Measurements from ENCODE around the gene ITLN1.
"Not testable (repeated sequence)": the region's sequence is repeated elsewhere in the genome, so short reads cannot be mapped to it uniquely, and the experiment has no call there.

DNA sequence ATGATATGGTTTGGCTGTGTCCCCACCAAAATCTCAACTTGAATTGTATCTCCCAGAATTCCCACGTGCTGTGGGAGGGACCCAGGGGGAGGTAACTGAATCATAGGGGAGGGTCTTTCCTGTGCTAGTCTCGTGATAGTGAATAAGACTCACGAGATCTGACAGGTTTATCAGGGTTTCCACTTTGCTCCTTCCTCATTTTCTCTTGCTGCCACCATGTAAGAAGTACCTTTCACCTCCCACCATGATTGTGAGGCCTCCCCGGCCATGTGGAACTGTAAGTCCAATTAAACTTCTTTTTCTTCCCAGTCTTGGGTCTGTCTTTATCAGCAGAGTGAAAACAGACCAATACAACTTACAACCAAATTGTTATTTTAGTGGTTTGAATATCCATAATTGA lies 17.3 kb downstream of the ITLN1 start:
- TF ChIP-seq, protein P1, sequence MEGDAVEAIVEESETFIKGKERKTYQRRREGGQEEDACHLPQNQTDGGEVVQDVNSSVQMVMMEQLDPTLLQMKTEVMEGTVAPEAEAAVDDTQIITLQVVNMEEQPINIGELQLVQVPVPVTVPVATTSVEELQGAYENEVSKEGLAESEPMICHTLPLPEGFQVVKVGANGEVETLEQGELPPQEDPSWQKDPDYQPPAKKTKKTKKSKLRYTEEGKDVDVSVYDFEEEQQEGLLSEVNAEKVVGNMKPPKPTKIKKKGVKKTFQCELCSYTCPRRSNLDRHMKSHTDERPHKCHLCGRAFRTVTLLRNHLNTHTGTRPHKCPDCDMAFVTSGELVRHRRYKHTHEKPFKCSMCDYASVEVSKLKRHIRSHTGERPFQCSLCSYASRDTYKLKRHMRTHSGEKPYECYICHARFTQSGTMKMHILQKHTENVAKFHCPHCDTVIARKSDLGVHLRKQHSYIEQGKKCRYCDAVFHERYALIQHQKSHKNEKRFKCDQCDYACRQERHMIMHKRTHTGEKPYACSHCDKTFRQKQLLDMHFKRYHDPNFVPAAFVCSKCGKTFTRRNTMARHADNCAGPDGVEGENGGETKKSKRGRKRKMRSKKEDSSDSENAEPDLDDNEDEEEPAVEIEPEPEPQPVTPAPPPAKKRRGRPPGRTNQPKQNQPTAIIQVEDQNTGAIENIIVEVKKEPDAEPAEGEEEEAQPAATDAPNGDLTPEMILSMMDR (IDR thresholded peaks at IDR 0.05) = not testable (repeated sequence)
- not testable (repeated sequence) for TF ChIP-seq EP300 (IDR thresholded peaks at IDR 0.05; ENCODE audit: low read depth); POLR2A (IDR thresholded peaks at IDR 0.05); POLR2AphosphoS5 (IDR thresholded peaks at IDR 0.05)

Measured in transverse colon (tissue), 4 donors.